22Rv1 (cell line): Measurements from ENCODE around the gene COX19.

Experiments
- ZFX ChIP-seq: fragments of 450-650 bp; IDR thresholded peaks from 2 replicates; pipeline ENCODE4 v1.6.1; 2017; ENCODE audit warnings: antibody characterized with exemption, borderline replicate concordance
- TF ChIP-seq, protein P1 (sequence below): fragments of 450-650 bp; IDR thresholded peaks from 2 replicates; pipeline ENCODE4 v1.5.1; 2017; ENCODE audit warnings: mild to moderate bottlenecking

DNA sequence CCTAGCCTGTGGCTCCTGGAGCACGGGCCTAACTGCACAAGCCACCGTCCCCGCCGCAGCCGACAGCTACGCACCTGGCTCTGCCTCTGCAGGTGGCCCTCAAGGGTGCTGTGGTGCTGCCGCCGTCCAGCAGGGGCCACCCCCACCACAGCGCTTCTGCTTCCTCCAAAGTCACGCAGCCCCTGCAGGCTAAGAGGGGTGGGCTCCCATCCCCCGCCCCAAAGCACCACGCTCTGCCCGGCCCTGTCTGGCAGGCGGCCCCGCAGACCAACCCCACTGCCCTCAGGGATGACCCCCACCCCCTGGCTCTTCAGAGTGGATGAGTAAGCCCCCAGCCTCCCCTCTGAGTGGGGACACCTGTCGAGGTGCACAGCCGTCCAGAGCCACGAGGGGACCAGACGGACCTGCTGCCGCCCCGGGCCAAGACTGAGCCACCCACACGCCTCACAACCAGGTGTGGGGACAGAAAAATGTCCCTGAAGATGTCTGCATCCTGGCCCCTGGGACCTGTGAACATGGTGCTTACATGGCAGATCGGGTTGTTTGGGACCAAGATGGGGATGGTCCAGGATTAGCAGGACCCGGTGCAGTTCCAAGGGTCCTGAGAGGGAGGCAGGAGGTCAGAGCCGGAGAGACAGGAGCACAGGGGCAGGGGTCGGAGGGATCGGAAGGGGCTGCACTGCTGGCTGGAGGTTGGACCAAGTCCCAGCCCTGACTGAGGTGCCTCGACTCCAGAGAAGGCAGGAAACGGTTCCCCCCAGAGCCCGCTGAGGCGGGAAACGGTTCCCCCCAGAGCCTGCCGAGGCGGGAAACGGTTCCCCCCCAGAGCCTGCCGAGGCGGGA, 11.9 kb downstream of the COX19 start:
- TF ChIP-seq, protein P1, sequence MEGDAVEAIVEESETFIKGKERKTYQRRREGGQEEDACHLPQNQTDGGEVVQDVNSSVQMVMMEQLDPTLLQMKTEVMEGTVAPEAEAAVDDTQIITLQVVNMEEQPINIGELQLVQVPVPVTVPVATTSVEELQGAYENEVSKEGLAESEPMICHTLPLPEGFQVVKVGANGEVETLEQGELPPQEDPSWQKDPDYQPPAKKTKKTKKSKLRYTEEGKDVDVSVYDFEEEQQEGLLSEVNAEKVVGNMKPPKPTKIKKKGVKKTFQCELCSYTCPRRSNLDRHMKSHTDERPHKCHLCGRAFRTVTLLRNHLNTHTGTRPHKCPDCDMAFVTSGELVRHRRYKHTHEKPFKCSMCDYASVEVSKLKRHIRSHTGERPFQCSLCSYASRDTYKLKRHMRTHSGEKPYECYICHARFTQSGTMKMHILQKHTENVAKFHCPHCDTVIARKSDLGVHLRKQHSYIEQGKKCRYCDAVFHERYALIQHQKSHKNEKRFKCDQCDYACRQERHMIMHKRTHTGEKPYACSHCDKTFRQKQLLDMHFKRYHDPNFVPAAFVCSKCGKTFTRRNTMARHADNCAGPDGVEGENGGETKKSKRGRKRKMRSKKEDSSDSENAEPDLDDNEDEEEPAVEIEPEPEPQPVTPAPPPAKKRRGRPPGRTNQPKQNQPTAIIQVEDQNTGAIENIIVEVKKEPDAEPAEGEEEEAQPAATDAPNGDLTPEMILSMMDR, result peak; percentile 18
- no peak for TF ChIP-seq ZFX
